SK-N-SH (cell line): ENCODE data around the gene ANAPC2.

ENCODE experiments used
- CTCF ChIP-seq: fragments of 200-600 bp; sonication (generic); IDR thresholded peaks from 2 replicates; pipeline ENCODE4 v1.6.1; 2017; ENCODE audit warnings: antibody characterized with exemption, mild to moderate bottlenecking, moderate library complexity
- EZH2phosphoT487 ChIP-seq: fragments of 200-600 bp; sonication (generic); IDR thresholded peaks from 2 replicates; pipeline ENCODE4 v1.6.1; 2017; ENCODE audit warnings: low read depth, mixed run types, mild to moderate bottlenecking, antibody characterized with exemption, moderate library complexity, borderline replicate concordance
- GABPA ChIP-seq: IDR thresholded peaks from 2 replicates; pipeline ENCODE4 v1.4.0; 2012; ENCODE audit warnings: low read depth, mild to moderate bottlenecking
- MAX ChIP-seq: IDR thresholded peaks from 2 replicates; pipeline ENCODE4 v1.4.0; 2012; ENCODE audit warnings: low read depth
- MXI1 ChIP-seq: IDR thresholded peaks from 2 replicates; pipeline ENCODE4 v1.6.1; 2012; ENCODE audit warnings: mild to moderate bottlenecking, low read depth, low read length, improper control_type of control experiment
- RCOR1 ChIP-seq: fragments of 150-350 bp; IDR thresholded peaks from 2 replicates; pipeline ENCODE4 v1.6.1; 2017; ENCODE audit warnings: antibody characterized with exemption, low read length
- REST ChIP-seq: IDR thresholded peaks from 2 replicates; pipeline ENCODE4 v1.6.1; 2012; ENCODE audit warnings: mild to moderate bottlenecking, low read depth, low read length, moderate library complexity
- SMC3 ChIP-seq: IDR thresholded peaks from 2 replicates; pipeline ENCODE4 v1.6.1; 2012; ENCODE audit warnings: low read depth, low read length, improper control_type of control experiment
- TAF1 ChIP-seq: IDR thresholded peaks from 2 replicates; pipeline ENCODE4 v1.6.1; 2012; ENCODE audit warnings: low read depth, mild to moderate bottlenecking, low read length, moderate library complexity, borderline replicate concordance

- TF ChIP-seq CTCF (no peak), RCOR1 (no peak), MAX (no peak), TAF1 (no peak), GABPA (no peak), REST (no peak), MXI1 (no peak), SMC3 (no peak), EZH2phosphoT487 (no peak)
Observed at GRCh38 chr9:137178201-137178938, 10.0 kb downstream of the ANAPC2 start.
